ENCODE measurements around the gene LGALS7B.

- TF ChIP-seq CTCF (IDR thresholded peaks at IDR 0.05) (no peak), POLR2A (IDR thresholded peaks at IDR 0.05) (no peak), POLR2AphosphoS5 (IDR thresholded peaks at IDR 0.05) (no peak), EP300 (IDR thresholded peaks at IDR 0.05; ENCODE audit: low read depth) (no peak)
These were observed 45.1 kb downstream of the LGALS7B start for GRCh38 chr19:38834104-38834490.
